ENCODE measurements around the gene L3MBTL1.
"Not testable (repeated sequence)": the region's sequence is repeated elsewhere in the genome, so short reads cannot be mapped to it uniquely, and the experiment has no call there.

The L3MBTL1 gene

DNA sequence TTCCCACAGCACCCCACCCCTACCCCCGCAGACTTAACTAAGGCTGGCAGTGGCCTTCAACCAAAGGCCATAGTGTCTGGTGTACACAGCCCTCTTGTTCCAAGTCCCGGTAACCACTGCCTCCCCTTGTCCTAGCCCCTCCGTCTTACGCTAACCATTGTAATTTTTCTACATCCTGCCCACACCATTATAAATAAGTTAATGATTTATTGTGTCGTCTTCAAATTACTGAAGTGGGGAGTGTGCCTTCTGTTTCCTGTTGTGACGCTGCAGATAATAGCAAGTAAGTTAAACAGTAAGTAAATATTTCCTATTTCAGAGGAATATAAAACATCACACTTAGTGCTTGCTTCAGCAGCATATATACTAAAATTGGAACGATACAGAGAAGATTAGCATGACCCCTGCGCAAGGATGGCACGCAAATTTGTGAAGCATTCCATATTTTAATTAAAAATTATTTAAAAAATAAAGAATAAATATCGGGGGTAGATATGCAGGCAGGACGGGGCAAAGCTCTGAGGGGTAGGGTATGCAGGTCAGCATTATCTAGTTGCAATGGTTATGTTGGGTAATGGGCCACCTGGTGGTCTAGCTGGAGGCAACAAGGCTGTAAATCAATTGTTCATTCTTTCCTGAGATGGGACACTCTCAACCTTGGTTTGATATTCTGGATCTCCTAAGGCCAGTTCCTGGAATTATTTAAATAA lies 34.7 kb upstream of the L3MBTL1 start:
- DNase-seq, result no peak
- no peak overlapping the region for H3K4me3 Mint-ChIP-seq
- H3K4me1 Mint-ChIP-seq, result no peaks in the 10 kb centered on the region
- H3K9me3 Mint-ChIP-seq, result no peaks in the 10 kb centered on the region
- peaks cover 6% of the 10 kb centered on the region for H3K27me3 Mint-ChIP-seq
- H3K27ac Mint-ChIP-seq, result no peak overlapping the region
- peaks cover 9% of the 10 kb centered on the region for H3K36me3 Mint-ChIP-seq
- CTCF ChIA-PET, result no interaction called here

GRCh38 chr20:43473381-43473704 lies 34.2 kb upstream of the L3MBTL1 start:
- CTCF ChIA-PET, result no interaction called here
- H3K9me3 Mint-ChIP-seq, result no peaks in the 10 kb centered on the region
- no peak overlapping the region for H3K4me3 Mint-ChIP-seq
- H3K4me1 Mint-ChIP-seq, result no peaks in the 10 kb centered on the region
- H3K27me3 Mint-ChIP-seq, result peaks cover 6% of the 10 kb centered on the region
- DNase-seq, result no peak
- no peak overlapping the region for H3K27ac Mint-ChIP-seq
- H3K36me3 Mint-ChIP-seq, result peaks cover 9% of the 10 kb centered on the region

- H3K4me1 Mint-ChIP-seq, result no peaks in the 10 kb centered on the region
- H3K9me3 Mint-ChIP-seq, result no peaks in the 10 kb centered on the region
- H3K27ac Mint-ChIP-seq, result no peak overlapping the region
- CTCF ChIA-PET, result no interaction called here
- H3K27me3 Mint-ChIP-seq, result peaks cover 21% of the 10 kb centered on the region
- H3K4me3 Mint-ChIP-seq, result no peak overlapping the region
- H3K36me3 Mint-ChIP-seq, result peaks cover 2% of the 10 kb centered on the region
- DNase-seq, result no peak
These were observed 30.3 kb upstream of the L3MBTL1 start for GRCh38 chr20:43477193-43477592.

DNA sequence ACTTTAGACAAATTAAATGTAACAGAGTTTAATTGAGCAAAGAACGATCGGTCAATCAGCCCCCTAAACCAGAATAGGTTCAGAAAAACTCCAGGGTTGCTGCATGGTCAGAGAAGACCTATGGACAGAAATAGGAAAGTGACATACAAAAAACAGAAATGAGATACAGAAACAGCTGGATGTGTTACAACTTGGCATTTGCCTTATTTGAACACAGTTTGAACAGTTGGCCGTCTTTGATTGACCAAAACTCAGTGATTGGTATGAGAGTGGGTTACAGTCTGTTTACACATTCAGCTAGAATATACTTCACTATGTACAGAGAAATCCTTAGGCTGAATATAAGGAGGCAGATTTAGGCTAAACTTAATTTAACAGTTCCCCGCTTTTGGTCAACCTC lies 29.9 kb upstream of the L3MBTL1 start:
- Mint-ChIP-seq H3K36me3 (peaks cover 2% of the 10 kb centered on the region), H3K9me3 (no peaks in the 10 kb centered on the region), H3K4me1 (no peaks in the 10 kb centered on the region), H3K4me3 (no peak overlapping the region), H3K27ac (no peak overlapping the region), H3K27me3 (peaks cover 21% of the 10 kb centered on the region)
- CTCF ChIA-PET, result no interaction called here
- no peak for DNase-seq

GRCh38 chr20:43490038-43490437 lies 17.5 kb upstream of the L3MBTL1 start:
- CTCF ChIA-PET, result no interaction called here
- Mint-ChIP-seq H3K27ac (no peak overlapping the region), H3K36me3 (no peaks in the 10 kb centered on the region), H3K4me3 (no peak overlapping the region), H3K9me3 (peaks cover 10% of the 10 kb centered on the region), H3K4me1 (peaks cover 2% of the 10 kb centered on the region), H3K27me3 (peaks cover 6% of the 10 kb centered on the region)
- DNase-seq, result no peak

DNA sequence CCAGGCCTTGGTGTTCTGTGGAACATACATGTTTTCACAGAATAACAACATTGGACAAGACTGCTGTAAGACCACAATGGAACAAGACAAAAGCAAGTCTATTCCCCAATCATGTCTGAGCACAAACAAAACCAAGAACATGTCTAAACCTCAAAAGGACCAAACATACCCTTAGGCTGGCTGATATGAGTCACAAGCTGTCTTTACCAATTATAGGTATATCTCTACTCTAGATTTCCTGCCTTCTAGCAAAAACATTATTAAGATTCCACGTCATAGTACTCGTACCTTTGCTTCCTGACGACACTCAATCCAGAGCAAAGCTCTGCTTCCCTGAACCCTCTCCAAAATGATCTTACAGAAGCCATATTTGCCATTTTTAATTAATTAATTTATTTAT lies 15.4 kb upstream of the L3MBTL1 start:
- Mint-ChIP-seq H3K4me1 (peaks cover 2% of the 10 kb centered on the region), H3K9me3 (peaks cover 3% of the 10 kb centered on the region), H3K4me3 (no peak overlapping the region), H3K27ac (no peak overlapping the region), H3K36me3 (no peaks in the 10 kb centered on the region), H3K27me3 (peaks cover 3% of the 10 kb centered on the region)
- DNase-seq, result no peak
- CTCF ChIA-PET, result interaction anchor here (0.9 to 1.5 kb wide), 2 partner anchors 16 to 17 kb away, joined by 3 read pairs; no protein-coding TSS in a partner anchor

- CTCF ChIA-PET, result no interaction called here
- DNase-seq, result no peak
- Mint-ChIP-seq H3K36me3 (no peaks in the 10 kb centered on the region), H3K27ac (no peak overlapping the region), H3K4me3 (no peak overlapping the region), H3K27me3 (no peaks in the 10 kb centered on the region), H3K9me3 (no peaks in the 10 kb centered on the region), H3K4me1 (peaks cover 2% of the 10 kb centered on the region)
These were observed 12.1 kb upstream of the L3MBTL1 start for GRCh38 chr20:43495388-43495787.

- H3K9me3 Mint-ChIP-seq, H3K36me3 Mint-ChIP-seq, DNase-seq: not testable (repeated sequence)
These were observed 5.5 kb upstream of the L3MBTL1 start for GRCh38 chr20:43502021-43502420.

DNA sequence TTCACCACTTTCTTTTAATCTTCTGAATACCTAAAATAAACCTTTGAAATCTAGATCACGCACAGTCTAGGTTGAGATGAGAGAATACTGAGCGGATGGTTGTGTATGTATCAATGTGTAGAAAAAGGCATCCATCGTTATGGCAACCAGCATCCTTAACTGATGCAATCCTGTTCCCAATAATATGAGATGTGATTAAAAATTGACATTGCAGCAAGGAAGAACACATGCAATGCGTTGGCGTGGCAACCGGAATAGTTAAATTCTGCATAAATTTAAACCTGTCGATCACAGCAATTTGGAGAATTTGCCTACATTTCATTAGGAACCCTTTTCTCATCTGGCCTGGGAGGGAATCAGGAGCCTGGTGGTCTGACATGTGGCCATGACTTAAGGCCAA lies 1.3 kb upstream of the L3MBTL1 start:
- no peaks in the 10 kb centered on the region for H3K9me3 Mint-ChIP-seq
- no peak overlapping the region for H3K4me3 Mint-ChIP-seq
- H3K4me1 Mint-ChIP-seq, result peaks cover 5% of the 10 kb centered on the region
- no peak for DNase-seq
- H3K36me3 Mint-ChIP-seq, result no peaks in the 10 kb centered on the region
- H3K27ac Mint-ChIP-seq, result no peak overlapping the region
- CTCF ChIA-PET, result no interaction called here
- H3K27me3 Mint-ChIP-seq, result peaks cover 64% of the 10 kb centered on the region

More at GRCh38 chr20:43502021-43502420, 5.5 kb upstream of the L3MBTL1 start:
- CTCF ChIA-PET, H3K4me1 Mint-ChIP-seq, H3K4me3 Mint-ChIP-seq, H3K27ac Mint-ChIP-seq: not testable (repeated sequence)
- peaks cover 33% of the 10 kb centered on the region for H3K27me3 Mint-ChIP-seq

DNA sequence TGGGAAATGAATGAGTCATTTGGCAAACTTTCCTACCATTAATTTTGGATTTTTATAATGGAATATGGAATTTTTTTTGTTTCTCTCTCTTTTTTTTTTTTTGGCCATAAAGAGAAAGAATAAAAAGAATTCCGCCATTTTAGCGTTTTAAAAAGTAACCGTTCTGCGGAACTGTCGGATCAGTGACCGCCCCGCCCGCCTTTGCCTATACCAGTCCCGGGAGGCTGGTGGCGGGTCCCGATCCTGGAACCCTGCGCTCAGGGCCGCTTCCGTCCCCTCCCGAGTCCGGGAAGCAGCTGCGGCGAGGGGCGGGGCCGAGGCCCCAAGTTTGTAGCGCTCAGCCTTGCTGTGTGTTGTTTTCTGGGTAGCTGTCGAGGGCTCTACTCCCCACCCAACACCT lies 609 bp downstream of the L3MBTL1 start:
- H3K27me3 Mint-ChIP-seq, result peaks cover 62% of the 10 kb centered on the region
- DNase-seq, result peak; percentile 26
- CTCF ChIA-PET, result interaction anchor here (1.0 kb wide), 1 partner anchor 16 kb away, joined by 3 read pairs; no protein-coding TSS in a partner anchor
- no peak overlapping the region for H3K27ac Mint-ChIP-seq
- no peaks in the 10 kb centered on the region for H3K36me3 Mint-ChIP-seq
- peak overlapping the region; percentile 62 for H3K4me3 Mint-ChIP-seq
- H3K4me1 Mint-ChIP-seq, result peaks cover 5% of the 10 kb centered on the region
- H3K9me3 Mint-ChIP-seq, result no peaks in the 10 kb centered on the region

- no peak overlapping the region for H3K27ac Mint-ChIP-seq
- peak overlapping the region; percentile 37 for H3K4me3 Mint-ChIP-seq
- peaks cover 60% of the 10 kb centered on the region for H3K27me3 Mint-ChIP-seq
- no peaks in the 10 kb centered on the region for H3K9me3 Mint-ChIP-seq
- H3K4me1 Mint-ChIP-seq, result peaks cover 5% of the 10 kb centered on the region
- CTCF ChIA-PET, result interaction anchor here (1.0 kb wide), 1 partner anchor 16 kb away, joined by 3 read pairs; no protein-coding TSS in a partner anchor
- H3K36me3 Mint-ChIP-seq, result no peaks in the 10 kb centered on the region
- DNase-seq, result no peak
These were observed 1.1 kb downstream of the L3MBTL1 start for GRCh38 chr20:43508604-43509040.

DNA sequence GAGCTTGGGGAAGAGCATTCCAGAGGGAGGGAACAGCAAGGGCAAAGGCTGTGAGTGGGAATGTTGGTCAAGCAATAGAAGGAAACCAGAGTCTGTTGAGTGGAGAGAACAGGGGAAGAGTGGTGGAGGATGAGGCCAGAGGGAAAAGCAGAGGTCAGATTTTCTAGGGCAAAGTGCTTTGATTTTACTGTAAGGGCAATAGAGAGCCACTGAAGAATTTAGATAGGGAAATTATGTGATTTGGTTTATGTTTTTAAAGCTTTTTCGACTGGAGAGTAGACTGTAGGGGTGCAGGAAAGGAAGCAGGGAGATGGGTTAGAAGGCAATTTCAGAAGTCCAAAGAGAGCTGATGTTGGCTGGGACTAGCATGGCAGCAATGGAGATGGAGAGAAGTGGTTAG lies 4.4 kb downstream of the L3MBTL1 start:
- peaks cover 32% of the 10 kb centered on the region for H3K27me3 Mint-ChIP-seq
- no peaks in the 10 kb centered on the region for H3K9me3 Mint-ChIP-seq
- CTCF ChIA-PET, result no interaction called here
- peaks cover 13% of the 10 kb centered on the region for H3K4me1 Mint-ChIP-seq
- H3K27ac Mint-ChIP-seq, result no peak overlapping the region
- no peaks in the 10 kb centered on the region for H3K36me3 Mint-ChIP-seq
- no peak for DNase-seq
- no peak overlapping the region for H3K4me3 Mint-ChIP-seq

- Mint-ChIP-seq H3K27me3 (peaks cover 17% of the 10 kb centered on the region), H3K36me3 (no peaks in the 10 kb centered on the region), H3K9me3 (no peaks in the 10 kb centered on the region), H3K27ac (peak overlapping the region; percentile 52), H3K4me1 (peaks cover 11% of the 10 kb centered on the region), H3K4me3 (peak overlapping the region; percentile 91)
- CTCF ChIA-PET, result interaction anchor here (0.8 to 1.2 kb wide), 2 partner anchors 64 to 67 kb away, joined by 3 read pairs; no protein-coding TSS in a partner anchor
- no peak for DNase-seq
These were observed 6.0 kb downstream of the L3MBTL1 start for GRCh38 chr20:43513372-43513930.

- Mint-ChIP-seq H3K27ac (peak overlapping the region; percentile 93), H3K36me3 (no peaks in the 10 kb centered on the region), H3K4me3 (peak overlapping the region; percentile 91), H3K4me1 (peaks cover 8% of the 10 kb centered on the region), H3K27me3 (peaks cover 12% of the 10 kb centered on the region), H3K9me3 (no peaks in the 10 kb centered on the region)
- CTCF ChIA-PET, result interaction anchor here (0.8 to 1.2 kb wide), 3 partner anchors 65 to 68 kb away, joined by 3 read pairs; no protein-coding TSS in a partner anchor
- peak; percentile 95 for DNase-seq
These were observed 6.6 kb downstream of the L3MBTL1 start for GRCh38 chr20:43513931-43514647.

Data from activated naive CD4-positive, alpha-beta T cell treated with anti-CD3 and anti-CD28 coated beads, Interleukin-2, amount 10 ng/mL, durations not matched to agents 7 days and 5 days (primary cell).